Measurements from ENCODE around the gene AXIN1. TPM values are rescaled to one million over a fixed set of nuclear protein-coding genes. Genes with fewer than 3 reads are reported as not detected.

Gene AXIN1
- total RNA-seq, 1 experiment from 2014 or later = 42.0 TPM

GRCh38 chr16:286491-287297 lies 65.8 kb downstream of the AXIN1 start:
- no peak overlapping the region for H3K4me2 ChIP-seq
- no peak overlapping the region for H3K4me3 ChIP-seq
- no peaks in the 10 kb centered on the region for H3K4me1 ChIP-seq (replicated peaks; ENCODE audit: insufficient read depth)
- CTCF ChIA-PET = no interaction called here
- POLR2A ChIA-PET (ENCODE audit: unreplicated experiment) = no interaction called here
- no peaks in the 10 kb centered on the region for H3K9me2 ChIP-seq (ENCODE audit: insufficient read depth)
- H3K9me3 ChIP-seq (ENCODE audit: insufficient read depth, low read depth) = no peaks in the 10 kb centered on the region
- H3K79me2 ChIP-seq (ENCODE audit: low read depth) = no peaks in the 10 kb centered on the region
- no peak overlapping the region for H2AFZ ChIP-seq
- H3K36me3 ChIP-seq (ENCODE audit: low read depth) = no peaks in the 10 kb centered on the region
- no peak for DNase-seq
- no peaks in the 10 kb centered on the region; the same call in 1 of the 2 replicates for H4K20me1 ChIP-seq (ENCODE audit: insufficient read depth)
- TF ChIP-seq CTCF (conservative IDR thresholded peaks at IDR 0.05) (no peak), EZH2 (IDR thresholded peaks at IDR 0.05; ENCODE audit: low read depth) (no peak)
- intact Hi-C loops (cut with micrococcal nuclease; ENCODE audit: unreplicated experiment) = no loop called here
- no peak overlapping the region for H3K27ac ChIP-seq
- H3F3A ChIP-seq (ENCODE audit: insufficient read depth, low read depth) = peaks cover 5% of the 10 kb centered on the region; the same call in 1 of the 2 replicates
- H3K27me3 ChIP-seq (ENCODE audit: insufficient read depth, low read depth) = no peaks in the 10 kb centered on the region
- no TSS peak for BruUV-seq (replicated peaks)

DNA sequence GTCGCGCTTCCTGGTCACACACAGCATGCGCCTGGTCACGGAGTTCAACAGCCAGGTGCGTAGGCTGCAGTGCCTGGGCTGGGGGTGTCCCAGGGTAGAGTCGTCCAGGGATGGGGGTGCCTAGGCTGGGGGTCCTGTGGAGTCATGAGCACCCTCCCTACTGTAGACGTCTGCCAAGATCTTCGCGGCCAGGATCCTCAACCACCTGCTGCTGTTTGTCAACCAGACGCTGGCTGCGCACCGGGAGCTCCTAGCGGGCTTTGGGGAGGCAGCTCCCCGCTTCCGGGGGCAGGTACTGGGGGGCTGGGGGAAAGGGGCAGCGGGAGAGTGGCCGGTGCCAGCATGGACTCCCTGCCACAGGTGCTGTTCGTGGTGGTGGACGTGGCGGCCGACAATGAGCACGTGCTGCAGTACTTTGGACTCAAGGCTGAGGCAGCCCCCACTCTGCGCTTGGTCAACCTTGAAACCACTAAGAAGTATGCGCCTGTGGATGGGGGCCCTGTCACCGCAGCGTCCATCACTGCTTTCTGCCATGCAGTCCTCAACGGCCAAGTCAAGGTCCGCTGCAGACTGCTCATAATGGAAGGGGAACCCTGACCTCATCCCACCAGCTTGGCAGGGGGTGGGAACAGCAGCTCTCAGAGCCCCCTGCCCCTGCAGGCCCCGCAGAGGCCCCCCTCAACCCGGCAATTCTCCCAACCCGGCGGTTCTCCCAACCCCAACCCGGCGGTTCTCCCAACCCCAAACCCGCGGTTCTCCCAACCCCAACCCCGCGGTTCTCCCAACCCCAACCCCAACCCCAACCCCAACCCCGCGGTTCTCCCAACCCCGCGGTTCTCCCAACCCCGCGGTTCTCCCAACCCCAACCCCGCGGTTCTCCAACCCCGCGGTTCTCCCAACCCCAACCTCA lies 67.1 kb downstream of the AXIN1 start:
- TF ChIP-seq EZH2 (IDR thresholded peaks at IDR 0.05; ENCODE audit: low read depth) (no peak), CTCF (conservative IDR thresholded peaks at IDR 0.05) (no peak)
- CTCF ChIA-PET = no interaction called here
- peaks cover 6% of the 10 kb centered on the region; the same call in 1 of the 2 replicates for H3K27me3 ChIP-seq (ENCODE audit: insufficient read depth, low read depth)

GRCh38 chr16:284204-285120 lies 68.1 kb downstream of the AXIN1 start:
- no peaks in the 10 kb centered on the region for H3K36me3 ChIP-seq (ENCODE audit: low read depth)
- no peak overlapping the region for H3K4me2 ChIP-seq
- no peaks in the 10 kb centered on the region for H3K4me1 ChIP-seq (replicated peaks; ENCODE audit: insufficient read depth)
- H3K9me3 ChIP-seq (ENCODE audit: insufficient read depth, low read depth) = no peaks in the 10 kb centered on the region
- peaks cover 5% of the 10 kb centered on the region; the same call in 1 of the 2 replicates for H3F3A ChIP-seq (ENCODE audit: insufficient read depth, low read depth)
- no peak overlapping the region for H3K4me3 ChIP-seq
- ChIA-PET CTCF (no interaction called here), POLR2A (ENCODE audit: unreplicated experiment) (no interaction called here)
- peaks cover 6% of the 10 kb centered on the region; the same call in 1 of the 2 replicates for H3K27me3 ChIP-seq (ENCODE audit: insufficient read depth, low read depth)
- DNase-seq = no peak
- TF ChIP-seq EZH2 (IDR thresholded peaks at IDR 0.05; ENCODE audit: low read depth) (no peak), CTCF (conservative IDR thresholded peaks at IDR 0.05) (no peak)
- H2AFZ ChIP-seq = no peak overlapping the region
- no peaks in the 10 kb centered on the region for H3K79me2 ChIP-seq (ENCODE audit: low read depth)
- H3K27ac ChIP-seq = no peak overlapping the region
- no peaks in the 10 kb centered on the region for H4K20me1 ChIP-seq (ENCODE audit: insufficient read depth)
- intact Hi-C loops (cut with micrococcal nuclease; ENCODE audit: unreplicated experiment) = no loop called here
- BruUV-seq (replicated peaks) = no TSS peak
- H3K9me2 ChIP-seq (ENCODE audit: insufficient read depth) = no peaks in the 10 kb centered on the region

More for the DNA sequence above, 67.1 kb downstream of the AXIN1 start:
- no peak overlapping the region for H3K4me3 ChIP-seq
- no peaks in the 10 kb centered on the region for H3K9me2 ChIP-seq (ENCODE audit: insufficient read depth)
- no peak for DNase-seq
- H3K9me3 ChIP-seq (ENCODE audit: insufficient read depth, low read depth) = no peaks in the 10 kb centered on the region
- intact Hi-C loops (cut with micrococcal nuclease; ENCODE audit: unreplicated experiment) = no loop called here
- no TSS peak for BruUV-seq (replicated peaks)
- no peaks in the 10 kb centered on the region for H4K20me1 ChIP-seq (ENCODE audit: insufficient read depth)
- POLR2A ChIA-PET (ENCODE audit: unreplicated experiment) = no interaction called here
- no peaks in the 10 kb centered on the region for H3K4me1 ChIP-seq (replicated peaks; ENCODE audit: insufficient read depth)
- H2AFZ ChIP-seq = no peak overlapping the region
- H3F3A ChIP-seq (ENCODE audit: insufficient read depth, low read depth) = peaks cover 5% of the 10 kb centered on the region; the same call in 1 of the 2 replicates
- H3K27ac ChIP-seq = no peak overlapping the region
- no peak overlapping the region for H3K4me2 ChIP-seq
- no peaks in the 10 kb centered on the region for H3K79me2 ChIP-seq (ENCODE audit: low read depth)
- H3K36me3 ChIP-seq (ENCODE audit: low read depth) = no peaks in the 10 kb centered on the region

Measured in PC-9 (cell line).